ENCODE results near the gene TP63. TPM values are rescaled to one million over a fixed set of nuclear protein-coding genes. Genes with fewer than 3 reads are reported as not detected.

TP63 gene
- total RNA-seq, 1 experiment from 2014 or later: not detected

GRCh38 chr3:189907803-189908202, 276.6 kb downstream of the TP63 start:
- Mint-ChIP-seq H3K27me3 (ENCODE audit: low read depth) (no peaks in the 10 kb centered on the region), H3K9me3 (no peaks in the 10 kb centered on the region), H3K27ac (no peak overlapping the region), H3K4me1 (peaks cover 8 to 24% of the 10 kb centered on the region in 2 experiments), H3K4me3 (no peak overlapping the region), H3K36me3 (ENCODE audit: insufficient read depth in 1 of 3, low read depth in 3 of 3) (no peaks in the 10 kb centered on the region)
- Histone ChIP-seq H3K4ac (ENCODE audit: low read depth, low read length) (no peak overlapping the region), H2AFZ (ENCODE audit: low read length) (no peak overlapping the region), H3K4me2 (ENCODE audit: insufficient read depth, insufficient read length, low read length) (no peak overlapping the region), H3K14ac (ENCODE audit: insufficient read depth, low read length) (no peak overlapping the region), H2BK5ac (ENCODE audit: insufficient read length, low read length) (no peak overlapping the region), H3K9ac (ENCODE audit: extremely low read depth, insufficient read length, low read length) (no peak overlapping the region), H3K23me2 (ENCODE audit: insufficient read length, low read depth, low read length, poor library complexity, severe bottlenecking) (no peaks in the 10 kb centered on the region), H4K5ac (ENCODE audit: insufficient read length, low read depth, low read length) (no peak overlapping the region), H2AK5ac (ENCODE audit: insufficient read length, low read length) (no peak overlapping the region), H3K4me1 (ENCODE audit: insufficient read depth, low read length) (peaks cover 3% of the 10 kb centered on the region; the same call in 1 of the 2 replicates), H3T11ph (ENCODE audit: low read length) (no peak overlapping the region), H3K23ac (ENCODE audit: insufficient read length, low read depth, low read length) (no peak overlapping the region), H2BK15ac (ENCODE audit: low read depth, low read length) (no peak overlapping the region), H3K27ac (ENCODE audit: insufficient read length, low read depth, low read length) (no peak overlapping the region), H3K9me3 (ENCODE audit: control insufficient read depth, low read depth, low read length) (no peaks in the 10 kb centered on the region), H3K27me3 (ENCODE audit: insufficient read depth, low read length) (no peaks in the 10 kb centered on the region), H2BK12ac (ENCODE audit: insufficient read length, low read depth, low read length) (no peak overlapping the region), H3K56ac (ENCODE audit: insufficient read length, low read depth, low read length) (no peak overlapping the region), H4K91ac (ENCODE audit: insufficient read length, low read depth, low read length) (no peak overlapping the region), H3K79me2 (ENCODE audit: insufficient read depth, low read length) (no peaks in the 10 kb centered on the region), H2BK120ac (ENCODE audit: low read depth, low read length, poor library complexity, severe bottlenecking) (no peak overlapping the region), H2BK20ac (ENCODE audit: low read depth, low read length, poor library complexity, severe bottlenecking) (no peak overlapping the region), H4K8ac (replicated peaks; ENCODE audit: insufficient read length, low read depth, low read length) (no peak overlapping the region), H3K18ac (ENCODE audit: insufficient read length, low read depth, low read length) (no peak overlapping the region), H4K20me1 (ENCODE audit: control insufficient read depth, insufficient read depth, insufficient read length) (no peaks in the 10 kb centered on the region), H3K79me1 (ENCODE audit: insufficient read depth, low read depth, low read length, poor library complexity, severe bottlenecking) (no peaks in the 10 kb centered on the region)
- WGBS (ENCODE audit: extremely low coverage, insufficient read length, low lambda C conversion rate): no CpG with 5 or more reads among the region's 6 CpGs
- no peak for DNase-seq
- TF ChIP-seq CTCF (conservative IDR thresholded peaks at IDR 0.05): no peak

All from H9 (cell line).